ENCODE measurements around the gene SH3RF1.

- no peak for TF ChIP-seq POLR2A (IDR thresholded peaks at IDR 0.05)
- no peak for TF ChIP-seq CTCF (IDR thresholded peaks at IDR 0.05)
Observed at GRCh38 chr4:169127314-169127713, 143.4 kb downstream of the SH3RF1 start.
